Stomach (tissue), 4 donors: ENCODE data around the gene CADM2.

Experiments used
- CTCF ChIP-seq, 7 experiments: fragments of 450-650 bp in 4 of 7; fragments of 200-600 bp in 3 of 7; sonication (generic) in 3 of 7; IDR thresholded peaks; one replicate each; pipeline ENCODE4 v1.5.1; 2016 to 2019; ENCODE audit warnings: antibody characterized with exemption in 7 of 7, control low read depth in 2 of 7, mild to moderate bottlenecking in 1 of 7
- EP300 ChIP-seq: sonication (generic); formaldehyde crosslinking; IDR thresholded peaks from one replicate; pipeline ENCODE4 v1.6.1; 2017; ENCODE audit warnings: antibody characterized with exemption
- POLR2A ChIP-seq, 4 donors: fragments of 450-650 bp; IDR thresholded peaks; one replicate each; pipeline ENCODE4 v1.6.1; 2016; ENCODE audit warnings: antibody characterized with exemption in 4 of 4, control low read depth in 2 of 4, mild to moderate bottlenecking in 1 of 4, moderate library complexity in 1 of 4
- POLR2AphosphoS5 ChIP-seq, 3 donors: sonication (generic); formaldehyde crosslinking; IDR thresholded peaks; one replicate each; pipeline ENCODE4 v1.6.1; 2016; ENCODE audit warnings: antibody characterized with exemption in 3 of 3

DNA sequence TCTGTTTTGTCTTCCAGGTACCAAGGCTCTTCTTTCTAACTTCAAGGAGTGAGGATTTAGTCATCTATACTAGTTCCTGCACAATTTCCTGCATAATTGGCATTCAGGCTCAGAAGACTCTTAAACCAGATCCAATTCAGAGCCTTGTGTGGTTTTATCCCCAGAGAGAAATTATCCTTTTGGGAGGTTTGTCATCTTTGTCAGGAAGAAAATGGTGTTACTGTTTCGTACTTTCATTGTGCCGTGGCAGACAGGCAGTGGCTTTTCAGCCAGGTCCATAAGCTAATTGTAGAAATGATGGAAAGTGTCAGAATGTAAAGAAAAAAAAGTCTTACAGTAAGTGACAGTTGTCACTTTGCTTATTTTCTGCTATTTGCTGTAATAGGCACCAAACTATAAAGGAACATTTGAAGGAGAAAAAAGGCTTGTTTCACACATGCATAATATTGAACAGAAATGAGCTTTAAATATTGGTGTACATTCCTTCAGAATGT is 82.8 kb downstream of the CADM2 start:
- TF ChIP-seq CTCF (IDR thresholded peaks at IDR 0.05) (no peak), POLR2AphosphoS5 (IDR thresholded peaks at IDR 0.05) (no peak), EP300 (no peak), POLR2A (IDR thresholded peaks at IDR 0.05) (no peak)
